Ovary (tissue), 3 donors: ENCODE results near the gene PRDM15.

Source experiments
- CTCF ChIP-seq, 3 donors: fragments of 450-650 bp in 2 of 3; fragments of 200-600 bp in 1 of 3; IDR thresholded peaks; one replicate each; pipeline versions ENCODE4 v1.5.1 to v1.8.0; 2016 to 2022; ENCODE audit warnings: antibody characterized with exemption in 3 of 3, mild to moderate bottlenecking in 1 of 3
- EP300 ChIP-seq: sonication (generic); formaldehyde crosslinking; IDR thresholded peaks from one replicate; pipeline ENCODE4 v1.6.1; 2017; ENCODE audit warnings: antibody characterized with exemption
- donor health status: DM: no; HTN: no; CAD: no.

- no peak for TF ChIP-seq EP300
- no peak for TF ChIP-seq CTCF (IDR thresholded peaks at IDR 0.05)
Observed at GRCh38 chr21:41871293-41872030, 7.7 kb downstream of the PRDM15 start.
